NT2/D1 (cell line): ENCODE data around the gene TPX2.

Experiments
- SUZ12 ChIP-seq: IDR thresholded peaks from 2 replicates; pipeline ENCODE4 v1.6.1; 2011; ENCODE audit not compliant: insufficient read length, insufficient read depth; ENCODE audit errors: extremely low read depth
- YY1 ChIP-seq: IDR thresholded peaks from 2 replicates; pipeline ENCODE4 v1.6.1; 2011; ENCODE audit not compliant: insufficient read length, insufficient read depth
- ZNF274 ChIP-seq: IDR thresholded peaks from 2 replicates; pipeline ENCODE4 v1.6.1; 2011; ENCODE audit warnings: mild to moderate bottlenecking, low read depth, low read length

- TF ChIP-seq ZNF274 (no peak), YY1 (no peak), SUZ12 (no peak)
Measured at GRCh38 chr20:31705598-31706597, 33.2 kb upstream of the TPX2 start.
